Urothelium cell line (cell line): ENCODE data around the gene TMEM165.

ENCODE experiments used
- DNase-seq: peaks from one replicate; pipeline ENCODE4 v3.0.0; 2011; ENCODE audit warnings: low spot score, mixed read lengths
- FAIRE-seq: peaks from 2 replicates; lab custom pipeline; 2011; peaks lifted over from hg19 to GRCh38; lab: Jason Lieb, UNC

TMEM165 gene

GRCh38 chr4:55447108-55447708 is 51.5 kb downstream of the TMEM165 start:
- DNase-seq (no peak), FAIRE-seq (no peak)

DNA sequence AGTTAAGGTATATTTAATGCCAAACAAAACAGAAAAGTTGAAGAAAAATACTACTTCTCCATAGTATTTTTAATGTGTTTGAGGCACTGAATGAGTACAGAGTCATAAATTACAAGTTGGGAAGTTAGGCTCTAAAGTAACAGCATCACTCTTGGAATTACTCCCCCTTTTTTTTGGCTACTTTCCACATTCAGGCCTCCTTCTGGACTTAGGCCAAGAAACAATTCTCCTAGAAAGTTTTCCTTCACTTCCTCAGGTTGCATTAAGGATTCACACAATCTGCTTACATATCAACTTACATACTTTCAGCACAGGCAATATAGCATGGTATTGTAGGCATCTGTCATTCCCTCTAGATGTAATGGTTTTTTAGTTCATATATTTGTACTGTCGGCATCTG is 52.1 kb downstream of the TMEM165 start:
- no peak for DNase-seq
- peak; percentile 82 for FAIRE-seq

- no peak for FAIRE-seq
- DNase-seq = no peak
Observed at GRCh38 chr4:55450566-55450965, 54.8 kb downstream of the TMEM165 start.

GRCh38 chr4:55458164-55458563 is 62.4 kb downstream of the TMEM165 start:
- FAIRE-seq = peak; percentile 65

DNA sequence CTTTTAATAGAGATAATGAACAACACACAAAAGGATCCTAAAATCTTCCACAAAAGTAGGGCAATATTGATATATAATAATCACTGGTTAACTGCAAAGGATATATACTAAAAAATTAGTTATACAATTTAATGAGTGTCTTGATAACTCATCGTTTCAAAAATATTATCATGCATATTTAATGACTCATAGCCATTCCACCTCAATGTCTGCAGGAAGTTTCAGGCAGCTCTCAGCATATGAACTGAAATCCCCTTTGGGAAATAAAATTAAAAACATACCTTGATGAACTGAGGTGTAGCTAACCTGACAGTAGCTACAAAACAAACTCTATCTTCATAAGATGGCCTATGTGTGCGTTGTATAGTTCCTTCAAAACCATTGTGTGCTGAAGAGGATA is 62.9 kb downstream of the TMEM165 start:
- FAIRE-seq (peak; percentile 74), DNase-seq (no peak)

More at GRCh38 chr4:55458164-55458563, 62.4 kb downstream of the TMEM165 start:
- DNase-seq = peak; percentile 51

- DNase-seq (no peak), FAIRE-seq (no peak)
Observed at GRCh38 chr4:55466001-55466400, 70.2 kb downstream of the TMEM165 start.

- DNase-seq (peak; percentile 23), FAIRE-seq (no peak)
Observed at GRCh38 chr4:55468724-55469123, 73.0 kb downstream of the TMEM165 start.

DNA sequence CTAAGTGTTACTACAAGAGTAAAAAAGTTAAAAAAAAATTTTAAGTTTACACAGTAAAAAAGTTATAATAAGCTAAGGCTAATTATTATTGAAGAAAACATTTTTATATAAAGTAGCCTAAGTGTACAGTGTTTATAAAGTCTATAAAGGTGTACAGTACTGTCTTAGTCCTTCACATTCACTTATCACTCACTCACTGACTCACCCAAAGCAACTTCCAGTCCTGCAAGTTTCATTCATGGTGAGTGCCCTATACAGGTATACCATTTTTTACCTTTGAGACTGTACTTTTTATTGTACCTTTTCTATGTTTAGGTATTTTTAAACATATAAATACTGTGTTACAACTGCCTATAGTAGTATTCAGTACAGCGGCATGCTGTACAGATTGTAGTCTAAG is 74.2 kb downstream of the TMEM165 start:
- no peak for FAIRE-seq
- DNase-seq = no peak
